Measurements from ENCODE around the gene IL23R.

IL23R gene

GRCh38 chr1:67256291-67257172, 90.3 kb downstream of the IL23R start:
- FAIRE-seq: no peak

GRCh38 chr1:67257173-67257535, 90.9 kb downstream of the IL23R start:
- no peak for FAIRE-seq

- FAIRE-seq: no peak
These were observed 95.4 kb downstream of the IL23R start for GRCh38 chr1:67261680-67262079.

GRCh38 chr1:67262735-67263134, 96.5 kb downstream of the IL23R start:
- no peak for FAIRE-seq

- no peak for FAIRE-seq
These were observed 97.9 kb downstream of the IL23R start for GRCh38 chr1:67264152-67264551.

- FAIRE-seq: no peak
These were observed 98.6 kb downstream of the IL23R start for GRCh38 chr1:67264899-67265298.

GRCh38 chr1:67269061-67269460, 102.8 kb downstream of the IL23R start:
- FAIRE-seq: no peak

GRCh38 chr1:67270541-67270940, 104.3 kb downstream of the IL23R start:
- no peak for FAIRE-seq

GRCh38 chr1:67273591-67273990, 107.3 kb downstream of the IL23R start:
- FAIRE-seq: no peak

- FAIRE-seq: no peak
These were observed 108.5 kb downstream of the IL23R start for GRCh38 chr1:67274623-67275325.

- FAIRE-seq: no peak
These were observed 114.4 kb downstream of the IL23R start for GRCh38 chr1:67280696-67281095.

GRCh38 chr1:67281244-67281643, 115.0 kb downstream of the IL23R start:
- FAIRE-seq: no peak

- FAIRE-seq: no peak
These were observed 119.7 kb downstream of the IL23R start for GRCh38 chr1:67285780-67286488.

- no peak for FAIRE-seq
These were observed 124.0 kb downstream of the IL23R start for GRCh38 chr1:67290236-67290635.

- no peak for FAIRE-seq
These were observed 128.8 kb downstream of the IL23R start for GRCh38 chr1:67294836-67295617.

GRCh38 chr1:67298762-67299161, 132.5 kb downstream of the IL23R start:
- no peak for FAIRE-seq

GRCh38 chr1:67299296-67299695, 133.0 kb downstream of the IL23R start:
- no peak for FAIRE-seq

- FAIRE-seq: no peak
These were observed 134.3 kb downstream of the IL23R start for GRCh38 chr1:67300561-67300960.

- no peak for FAIRE-seq
These were observed 137.8 kb downstream of the IL23R start for GRCh38 chr1:67304023-67304422.

GRCh38 chr1:67306547-67306946, 140.3 kb downstream of the IL23R start:
- FAIRE-seq: no peak

GRCh38 chr1:67307251-67308060, 141.2 kb downstream of the IL23R start, which contains the start of gene IL12RB2:
Gene IL12RB2 (plus strand): TSS chr1:67307873. CDS start chr1:67320369, 12,496 bp downstream.
- no peak for FAIRE-seq

GRCh38 chr1:67308136-67308535, 141.9 kb downstream of the IL23R start:
- no peak for FAIRE-seq

All from G401.6 (cell line).